OCI-LY1 (cell line): ENCODE data around the gene MYO15A.

Experiments
- CTCF ChIP-seq: fragments of 200-600 bp; sonication (generic), shearing (Covaris generic); IDR thresholded peaks from 2 replicates; pipeline ENCODE4 v1.5.1; 2017; ENCODE audit warnings: mild to moderate bottlenecking, antibody characterized with exemption, low read length, moderate library complexity, mixed read lengths
- EZH2 ChIP-seq: fragments of 200-600 bp; sonication (generic), shearing (Covaris generic); IDR thresholded peaks from 2 replicates; pipeline ENCODE4 v1.8.0; 2017; ENCODE audit warnings: borderline replicate concordance, mixed run types, mild to moderate bottlenecking, antibody characterized with exemption, low read length, moderate library complexity, mixed read lengths

- no peak for TF ChIP-seq CTCF
- TF ChIP-seq EZH2: no peak
These were observed 117.2 kb downstream of the MYO15A start for GRCh38 chr17:18225642-18226283.
